Dedifferentiated amniotic fluid mesenchymal stem cell (primary cell): ENCODE results near the gene SCAMP4.
"Not testable (repeated sequence)": the region's sequence is repeated elsewhere in the genome, so short reads cannot be mapped to it uniquely, and the experiment has no call there.

Source experiments
- DNase-seq: peaks from one replicate; pipeline ENCODE4 v3.0.0-alpha.2; 2016; ENCODE audit errors: extremely low spot score

The SCAMP4 gene

GRCh38 chr19:1882786-1883692, 22.2 kb upstream of the SCAMP4 start:
- no peak for DNase-seq

DNA sequence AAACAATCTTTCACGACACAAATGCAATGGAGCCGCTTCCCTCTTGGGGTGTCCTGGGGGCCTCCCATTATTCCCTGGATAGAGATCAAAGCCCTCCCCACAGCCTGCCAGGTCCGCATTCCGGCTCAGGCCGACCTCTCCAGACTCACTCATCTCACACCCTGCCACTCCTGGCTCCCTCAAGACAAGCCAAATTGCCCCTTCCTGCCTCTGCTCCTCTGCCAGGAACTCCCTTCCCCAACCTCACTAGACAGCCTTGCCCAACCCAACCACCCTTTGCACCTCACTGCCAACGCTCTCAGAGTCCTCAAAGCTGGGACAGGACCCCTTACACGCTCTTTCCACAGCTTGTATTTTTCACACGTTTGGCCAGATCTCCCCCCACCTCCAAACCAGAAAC, 21.4 kb upstream of the SCAMP4 start:
- no peak for DNase-seq

DNA sequence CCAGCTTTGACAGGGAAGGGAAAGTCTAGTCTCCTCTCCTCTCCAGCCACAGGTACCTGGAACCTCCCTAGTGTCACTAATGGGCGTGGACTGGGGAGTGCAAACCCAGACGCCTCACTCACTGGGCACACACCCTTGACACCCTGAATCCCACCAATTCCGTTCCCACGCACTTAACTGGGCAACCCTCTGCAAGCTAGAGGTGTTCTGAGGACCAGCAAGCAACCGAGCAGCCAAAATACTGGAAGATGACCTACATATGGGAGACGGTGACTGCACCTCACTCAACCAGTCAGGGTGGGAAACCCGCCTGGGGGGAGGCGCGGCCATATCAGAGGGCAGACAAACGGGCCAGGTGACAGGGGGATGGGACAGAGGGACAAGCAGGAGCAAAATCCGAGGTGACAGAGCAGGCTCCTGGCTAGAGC, 20.9 kb upstream of the SCAMP4 start:
- no peak for DNase-seq

- DNase-seq, result no peak
These were observed 20.4 kb upstream of the SCAMP4 start for GRCh38 chr19:1884719-1885334.

- peak; percentile 89 for DNase-seq
These were observed 19.6 kb upstream of the SCAMP4 start, which contains the start of gene ABHD17A for GRCh38 chr19:1885398-1886119. Gene ABHD17A (minus strand): TSS chr19:1885496. CDS start chr19:1881566, 3,930 bp downstream.

DNA sequence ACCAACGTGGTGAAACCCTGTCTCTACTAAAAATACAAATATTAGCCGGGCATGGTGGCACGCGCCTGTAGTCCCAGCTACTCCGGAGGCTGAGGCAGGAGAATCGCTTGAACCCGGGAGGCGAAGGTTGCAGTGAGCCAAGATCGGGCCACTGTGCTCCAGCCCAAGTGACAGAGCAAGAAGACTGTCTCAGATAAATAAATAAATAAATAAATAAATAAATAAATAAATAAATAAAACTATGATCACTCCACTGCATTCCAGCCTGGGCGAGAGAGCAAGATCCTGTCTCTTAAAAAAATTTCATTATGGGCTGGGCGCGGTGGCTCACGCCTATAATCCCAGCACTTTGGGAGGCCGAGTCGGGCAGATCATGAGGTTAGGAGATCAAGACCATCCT, 18.8 kb upstream of the SCAMP4 start:
- not testable (repeated sequence) for DNase-seq

- DNase-seq, result no peak
These were observed 16.8 kb upstream of the SCAMP4 start for GRCh38 chr19:1888385-1888784.

DNA sequence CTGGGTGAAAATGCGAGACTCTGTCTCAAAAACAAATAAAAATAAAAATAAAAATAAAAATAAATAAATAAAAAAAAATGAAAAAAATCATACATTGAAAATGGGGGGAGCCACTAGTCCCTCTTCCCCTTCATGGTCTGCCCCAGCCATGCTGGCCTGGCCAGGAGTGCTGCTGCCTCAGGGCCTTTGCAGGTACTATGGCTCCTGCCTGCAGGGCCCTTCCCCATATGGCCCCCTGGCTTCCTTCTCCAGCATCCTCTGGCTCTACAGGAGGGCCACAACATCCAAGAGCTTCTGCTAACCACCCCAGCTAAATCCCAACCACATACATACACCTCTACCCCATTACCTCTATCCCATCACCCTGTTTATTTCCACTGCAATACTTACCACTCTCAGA, 15.3 kb upstream of the SCAMP4 start:
- DNase-seq, result no peak

DNA sequence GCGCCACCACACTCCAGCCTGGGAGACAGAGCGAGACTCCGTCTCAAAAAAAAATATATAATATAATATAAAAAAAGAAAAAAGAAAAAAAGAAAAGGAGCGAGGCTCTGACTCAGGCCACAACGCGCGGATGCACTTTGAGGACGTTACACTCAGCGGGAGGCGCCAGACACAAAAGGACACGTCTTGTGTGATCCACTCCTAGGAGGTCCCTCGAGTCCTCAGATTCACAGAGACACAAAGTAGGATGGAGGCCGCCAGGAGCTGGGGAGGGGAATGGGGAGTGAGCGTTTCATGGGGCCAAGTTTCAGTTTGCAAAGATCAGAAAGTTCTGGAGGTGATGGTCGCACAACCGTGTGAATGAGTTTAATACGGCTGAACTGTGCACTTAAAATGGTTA, 11.4 kb upstream of the SCAMP4 start:
- no peak for DNase-seq

DNA sequence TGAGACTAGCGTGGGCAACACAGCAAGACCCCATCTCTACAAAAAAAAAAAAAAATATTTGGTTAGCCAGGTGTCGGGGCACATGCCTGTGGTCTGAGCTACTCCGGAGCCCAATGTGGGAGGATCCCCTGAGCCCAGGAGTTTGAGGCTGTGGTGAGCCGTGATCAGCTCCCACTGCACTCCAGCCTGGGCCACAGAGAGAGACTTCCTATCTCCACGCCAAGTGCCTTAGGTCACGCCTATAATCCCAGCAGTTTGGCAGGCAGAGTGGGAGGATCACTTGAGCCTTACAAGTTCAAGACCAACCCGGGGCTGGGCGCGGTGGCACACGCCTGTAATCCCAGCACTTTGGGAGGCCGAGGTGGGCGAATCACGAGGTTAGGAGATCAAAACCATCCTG, 8.7 kb upstream of the SCAMP4 start:
- DNase-seq, result no peak

GRCh38 chr19:1901940-1902404, 3.2 kb upstream of the SCAMP4 start:
- no peak for DNase-seq

- no peak for DNase-seq
These were observed 2.3 kb upstream of the SCAMP4 start for GRCh38 chr19:1902923-1903322.

DNA sequence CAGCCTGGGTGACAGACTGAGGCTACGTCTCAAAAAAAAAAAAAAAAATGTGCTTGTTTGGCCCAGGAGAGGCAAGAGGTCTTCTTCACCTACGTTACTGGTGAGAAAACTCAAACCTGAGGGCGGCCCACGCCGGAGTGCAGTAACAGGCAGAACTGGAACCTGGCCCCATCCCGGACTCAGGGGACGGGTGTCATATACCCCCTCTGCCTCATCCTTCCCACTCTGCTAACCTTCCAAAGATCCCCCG, 414 bp upstream of the SCAMP4 start:
- no peak for DNase-seq

DNA sequence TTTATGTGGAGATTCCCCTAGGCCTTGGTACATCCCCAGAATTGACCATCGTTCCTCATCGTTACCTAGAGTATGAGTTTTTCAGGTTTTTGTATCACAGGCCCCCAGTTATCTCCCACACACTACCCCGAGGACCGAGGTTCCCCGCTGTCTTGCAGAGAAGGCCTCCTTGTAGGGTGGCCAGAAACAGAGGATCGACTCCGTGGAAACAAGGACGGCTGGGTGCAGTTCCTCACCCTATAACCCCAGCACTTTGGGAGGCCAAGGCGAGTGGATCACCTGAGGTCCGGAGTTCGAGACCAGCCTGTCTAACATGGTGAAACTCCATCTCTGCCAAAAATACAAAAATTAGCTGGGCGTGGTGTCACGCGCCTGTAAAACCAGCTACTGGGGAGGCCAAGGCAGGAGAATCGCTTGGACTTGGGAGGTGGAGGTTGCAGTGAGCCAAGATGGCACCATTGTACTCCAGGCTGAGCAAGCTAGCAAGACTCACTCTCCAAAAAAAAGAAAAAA, 720 bp downstream of the SCAMP4 start:
- DNase-seq, result no peak

GRCh38 chr19:1906985-1907562, 1.9 kb downstream of the SCAMP4 start:
- no peak for DNase-seq

DNA sequence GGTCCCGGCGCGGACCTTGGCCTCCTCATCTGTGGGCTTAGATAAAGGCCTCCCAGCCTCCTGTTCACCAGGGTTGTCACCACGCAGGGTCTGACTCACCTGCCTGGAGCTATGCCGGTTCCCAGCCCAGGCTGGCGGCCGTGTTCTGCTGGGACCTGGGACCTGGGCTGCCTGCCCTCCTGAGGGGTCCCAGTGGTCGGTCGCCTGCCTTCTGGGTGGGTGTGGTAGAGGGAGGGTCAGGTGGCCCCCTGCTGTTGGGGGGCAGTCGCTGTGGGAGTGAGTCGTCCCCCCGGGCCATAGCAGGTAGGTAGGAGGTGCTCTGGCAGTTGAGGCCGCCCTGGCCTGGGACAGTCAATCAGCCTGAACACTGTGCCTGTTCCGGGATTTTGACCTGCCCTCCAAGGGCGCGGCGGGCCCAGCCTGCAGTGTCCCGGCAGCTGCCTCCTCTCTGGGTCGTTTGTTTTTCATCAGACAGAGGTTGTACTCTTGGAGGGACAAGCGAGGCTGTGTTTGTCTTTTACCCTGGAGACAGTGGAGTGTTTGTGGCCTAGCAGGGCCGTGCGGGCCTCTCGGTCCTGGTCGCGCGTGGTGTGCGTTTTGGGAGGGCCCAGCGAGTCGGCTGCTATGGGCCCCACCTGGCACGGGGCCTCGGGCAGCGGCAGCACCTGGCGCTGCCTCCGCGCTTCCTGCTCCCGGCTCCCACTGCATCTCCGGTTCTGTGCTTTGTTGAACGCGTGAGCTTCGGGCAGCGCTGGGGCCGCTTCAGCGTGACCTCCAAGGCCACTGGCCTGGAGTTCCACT, 2.6 kb downstream of the SCAMP4 start:
- DNase-seq, result no peak

DNA sequence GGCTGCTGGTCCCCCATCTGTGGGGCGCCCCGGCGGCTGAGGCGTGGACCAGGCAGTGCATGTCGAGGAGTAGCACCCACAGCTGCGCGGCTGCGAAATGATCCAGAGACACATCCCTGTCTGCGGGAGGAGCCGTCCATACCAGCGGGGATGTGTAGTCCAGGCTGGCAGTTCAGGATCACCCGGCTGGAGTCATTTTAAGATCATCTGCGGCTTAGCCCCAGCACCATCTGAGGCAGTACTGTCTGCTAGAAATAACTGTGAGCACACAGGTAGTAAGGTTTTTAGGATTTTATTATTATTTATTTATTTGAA, 3.1 kb downstream of the SCAMP4 start:
- DNase-seq, result no peak

- no peak for DNase-seq
These were observed 4.5 kb downstream of the SCAMP4 start for GRCh38 chr19:1909761-1910080.

DNA sequence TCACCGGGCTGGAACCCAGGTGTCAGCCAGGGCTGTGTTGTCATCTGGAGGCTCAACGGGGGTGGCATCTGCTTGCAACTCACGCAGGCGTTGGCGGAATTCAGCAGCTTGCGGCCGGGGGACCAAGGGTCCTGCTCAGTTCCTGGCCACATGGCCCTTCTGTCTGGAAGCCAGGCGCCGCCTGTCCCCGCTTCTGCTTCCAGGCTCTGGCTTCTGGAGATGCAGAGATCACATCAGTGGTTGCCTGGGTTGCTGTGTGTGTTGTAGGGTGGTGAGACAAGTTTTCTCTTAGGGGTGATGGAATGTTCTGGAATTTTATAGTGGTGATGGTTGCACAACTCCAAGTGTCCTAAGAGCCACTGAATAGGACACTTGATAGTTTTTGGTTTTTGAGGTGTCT, 5.0 kb downstream of the SCAMP4 start:
- DNase-seq, result no peak

GRCh38 chr19:1911098-1911497, 5.9 kb downstream of the SCAMP4 start:
- DNase-seq, result no peak

GRCh38 chr19:1911995-1912394, 6.8 kb downstream of the SCAMP4 start:
- DNase-seq, result no peak
